Panc1 (cell line): Measurements from ENCODE around the gene PET117. TPM values are rescaled to one million over a fixed set of nuclear protein-coding genes. Genes with fewer than 3 reads are reported as not detected.

Source experiments
- ATAC-seq: fragments of 200-7000 bp; cut with Tn5 transposase; 2 replicates; pipeline ENCODE4 v1.9.1; 2020; ENCODE audit warnings: mild to moderate bottlenecking, moderate library complexity
- BruUV-seq: library from RNA; stranded (reverse); fragments of 400-500 nt; replicated peaks from 2 replicates; lab custom pipeline; 2021; lab: Mats Ljungman, UMichigan
- CTCF ChIA-PET: fragments of 300-600 bp; sonication (Branson Sonifier 250); formaldehyde crosslinking; loops from one replicate; lab custom pipeline; 2022; ENCODE audit warnings: antibody characterized with exemption; lab: Charles Lee
- POLR2A ChIA-PET: fragments of 300-600 bp; sonication (Branson Sonifier 250); formaldehyde crosslinking; loops from one replicate; lab custom pipeline; 2022; ENCODE audit warnings: antibody characterized with exemption; lab: Charles Lee
- DNase-seq: peaks from one replicate; pipeline ENCODE4 v3.0.0-alpha.2; 2010; ENCODE audit warnings: low read depth, low spot score
- H3K27ac ChIP-seq: 2 replicates; pipeline ENCODE4 v1.5.1; 2011; ENCODE audit warnings: mild to moderate bottlenecking, low read length, inconsistent platforms
- H3K27me3 ChIP-seq: fragments of 200-500 bp; sonication (Bioruptor generic); 2 replicates; pipeline ENCODE4 v1.6.0; 2014; ENCODE audit warnings: low read length, inconsistent platforms; ENCODE audit not compliant: control insufficient read depth, insufficient read depth
- H3K36me3 ChIP-seq: fragments of 200-500 bp; sonication (Bioruptor generic); 2 replicates; pipeline ENCODE4 v1.5.1; 2014; ENCODE audit warnings: inconsistent platforms, mild to moderate bottlenecking, low read length, moderate library complexity; ENCODE audit not compliant: control insufficient read depth, insufficient read depth
- H3K4me1 ChIP-seq: 2 replicates; pipeline ENCODE4 v1.5.1; 2011; ENCODE audit warnings: inconsistent platforms, mild to moderate bottlenecking, low read length, moderate library complexity; ENCODE audit not compliant: control insufficient read depth, insufficient read depth
- H3K4me3 ChIP-seq, 2 experiments: 2 replicates each; pipeline ENCODE4 v1.5.1; 2011 to 2012; ENCODE audit warnings: low read depth in 2 of 2, low read length in 2 of 2, mild to moderate bottlenecking in 2 of 2, inconsistent platforms in 1 of 2, moderate library complexity in 1 of 2
- H3K9me3 ChIP-seq: fragments of 200-500 bp; sonication (Bioruptor generic); 2 replicates; pipeline ENCODE4 v1.5.1; 2014; ENCODE audit warnings: low read depth, mild to moderate bottlenecking, inconsistent platforms, low read length, moderate library complexity; ENCODE audit not compliant: control insufficient read depth, insufficient read depth
- CTCF ChIP-seq: fragments of 450-650 bp; IDR thresholded peaks from 2 replicates; pipeline ENCODE4 v1.5.1; 2017; ENCODE audit warnings: mild to moderate bottlenecking
- POLR2AphosphoS5 ChIP-seq: IDR thresholded peaks from 2 replicates; pipeline ENCODE4 v1.6.1; 2012; ENCODE audit warnings: mild to moderate bottlenecking, low read depth, low read length, moderate library complexity
- SIN3A ChIP-seq: IDR thresholded peaks from 2 replicates; pipeline ENCODE4 v1.6.1; 2012; ENCODE audit warnings: low read depth, mild to moderate bottlenecking, low read length, moderate library complexity, borderline replicate concordance; ENCODE audit not compliant: insufficient read depth
- TCF7L2 ChIP-seq: IDR thresholded peaks from 2 replicates; pipeline ENCODE4 v1.6.1; 2011; ENCODE audit warnings: mild to moderate bottlenecking, low read depth, low read length, inconsistent platforms
- in situ Hi-C: cut with HindIII; loops from 2 replicates; pipeline ENCODE4 v1.10.0; 2016; ENCODE audit warnings: low sequenced_read_pairs, low pct_unique_long_range_greater_than_20kb
- intact Hi-C: fragments of 100-400 bp; cut with micrococcal nuclease; formaldehyde crosslinking; loops from one replicate; pipeline ENCODE4 v1.10.0; 2022; ENCODE audit not compliant: unreplicated experiment
- total RNA-seq: library from RNA; stranded (reverse); gene quantifications from one replicate; pipeline ENCODE4 v1.2.1, GENCODE V29; 2021; ENCODE audit not compliant: unreplicated experiment
- TF ChIP-seq, protein P1 (sequence below), 2 experiments: IDR thresholded peaks; 2 replicates each; pipeline ENCODE4 v1.6.1; 2011 to 2012; ENCODE audit warnings: low read depth in 2 of 2, control low read depth in 1 of 2, low read length in 1 of 2, mild to moderate bottlenecking in 1 of 2, moderate library complexity in 1 of 2; ENCODE audit not compliant: insufficient read depth in 1 of 2

Gene PET117
- total RNA-seq, 1 experiment from 2014 or later: 14.6 TPM

GRCh38 chr20:18154342-18154741, 16.7 kb downstream of the PET117 start:
- no peak for TF ChIP-seq CTCF
- no peak for TF ChIP-seq POLR2AphosphoS5
- TF ChIP-seq TCF7L2: no peak
- no peak for TF ChIP-seq SIN3A
- TF ChIP-seq, protein P1, sequence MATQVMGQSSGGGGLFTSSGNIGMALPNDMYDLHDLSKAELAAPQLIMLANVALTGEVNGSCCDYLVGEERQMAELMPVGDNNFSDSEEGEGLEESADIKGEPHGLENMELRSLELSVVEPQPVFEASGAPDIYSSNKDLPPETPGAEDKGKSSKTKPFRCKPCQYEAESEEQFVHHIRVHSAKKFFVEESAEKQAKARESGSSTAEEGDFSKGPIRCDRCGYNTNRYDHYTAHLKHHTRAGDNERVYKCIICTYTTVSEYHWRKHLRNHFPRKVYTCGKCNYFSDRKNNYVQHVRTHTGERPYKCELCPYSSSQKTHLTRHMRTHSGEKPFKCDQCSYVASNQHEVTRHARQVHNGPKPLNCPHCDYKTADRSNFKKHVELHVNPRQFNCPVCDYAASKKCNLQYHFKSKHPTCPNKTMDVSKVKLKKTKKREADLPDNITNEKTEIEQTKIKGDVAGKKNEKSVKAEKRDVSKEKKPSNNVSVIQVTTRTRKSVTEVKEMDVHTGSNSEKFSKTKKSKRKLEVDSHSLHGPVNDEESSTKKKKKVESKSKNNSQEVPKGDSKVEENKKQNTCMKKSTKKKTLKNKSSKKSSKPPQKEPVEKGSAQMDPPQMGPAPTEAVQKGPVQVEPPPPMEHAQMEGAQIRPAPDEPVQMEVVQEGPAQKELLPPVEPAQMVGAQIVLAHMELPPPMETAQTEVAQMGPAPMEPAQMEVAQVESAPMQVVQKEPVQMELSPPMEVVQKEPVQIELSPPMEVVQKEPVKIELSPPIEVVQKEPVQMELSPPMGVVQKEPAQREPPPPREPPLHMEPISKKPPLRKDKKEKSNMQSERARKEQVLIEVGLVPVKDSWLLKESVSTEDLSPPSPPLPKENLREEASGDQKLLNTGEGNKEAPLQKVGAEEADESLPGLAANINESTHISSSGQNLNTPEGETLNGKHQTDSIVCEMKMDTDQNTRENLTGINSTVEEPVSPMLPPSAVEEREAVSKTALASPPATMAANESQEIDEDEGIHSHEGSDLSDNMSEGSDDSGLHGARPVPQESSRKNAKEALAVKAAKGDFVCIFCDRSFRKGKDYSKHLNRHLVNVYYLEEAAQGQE (IDR thresholded peaks at IDR 0.05; ENCODE audit: insufficient read depth in 1 of 2, low read depth in 2 of 2, low read length in 1 of 2): no peak
- Histone ChIP-seq H3K27ac (no peak overlapping the region), H3K27me3 (no peaks in the 10 kb centered on the region), H3K9me3 (no peaks in the 10 kb centered on the region), H3K36me3 (0 out of 2 replicates have a peak, but pooled peaks cover 2% of the 10 kb centered on the region), H3K4me1 (no peaks in the 10 kb centered on the region), H3K4me3 (no peak overlapping the region)
- in situ Hi-C loops (no loop called here), intact Hi-C loops (no loop called here)
- ChIA-PET CTCF (no interaction called here), POLR2A (interaction anchor here (0.5 kb wide), 1 partner anchor 13 kb away, joined by 8 read pairs; no protein-coding TSS in a partner anchor)
- DNase-seq: no peak
- ATAC-seq: no peak
- no TSS peak for BruUV-seq

DNA sequence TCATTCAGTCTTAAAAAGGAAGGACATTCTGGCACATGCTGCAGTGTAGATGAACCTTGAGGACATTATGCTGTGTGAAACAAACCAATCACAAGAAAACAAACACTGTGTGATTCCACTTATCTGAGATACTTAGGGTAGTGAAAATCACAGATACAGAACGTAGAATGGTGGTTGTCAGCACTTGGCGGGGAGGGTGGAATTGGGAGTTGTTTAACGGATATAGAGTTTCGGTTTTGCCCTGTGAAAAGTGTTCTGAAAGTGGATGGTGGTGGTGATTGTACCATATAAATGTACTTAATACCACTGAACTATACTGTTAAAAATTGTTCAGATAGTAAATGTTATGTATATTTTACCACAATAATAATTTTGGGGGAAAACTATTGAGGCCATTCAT, 18.4 kb downstream of the PET117 start:
- no peaks in the 10 kb centered on the region for H3K27me3 ChIP-seq
- no peak overlapping the region for H3K4me3 ChIP-seq
- DNase-seq: no peak
- CTCF ChIA-PET: no interaction called here
- in situ Hi-C loops (no loop called here), intact Hi-C loops (no loop called here)
- H3K36me3 ChIP-seq: 0 out of 2 replicates have a peak, but pooled peaks cover 2% of the 10 kb centered on the region
- H3K4me1 ChIP-seq: no peaks in the 10 kb centered on the region
- no TSS peak for BruUV-seq
- ATAC-seq: no peak
- TF ChIP-seq, protein P1 (IDR thresholded peaks at IDR 0.05; ENCODE audit: insufficient read depth in 1 of 2, low read depth in 2 of 2, low read length in 1 of 2): no peak
- TF ChIP-seq TCF7L2 (no peak), POLR2AphosphoS5 (no peak), CTCF (no peak), SIN3A (no peak)
- no peaks in the 10 kb centered on the region for H3K9me3 ChIP-seq
- POLR2A ChIA-PET: no interaction called here
- no peak overlapping the region for H3K27ac ChIP-seq
